ENCODE results near the gene SERHL2. TPM values are rescaled to one million over a fixed set of nuclear protein-coding genes. Genes with fewer than 3 reads are reported as not detected.
"Not testable (repeated sequence)": the region's sequence is repeated elsewhere in the genome, so short reads cannot be mapped to it uniquely, and the experiment has no call there.

The SERHL2 gene
- polyA plus RNA-seq, 3 donors from 2014 or later, result 1.9 TPM; not detected in 2

DNA sequence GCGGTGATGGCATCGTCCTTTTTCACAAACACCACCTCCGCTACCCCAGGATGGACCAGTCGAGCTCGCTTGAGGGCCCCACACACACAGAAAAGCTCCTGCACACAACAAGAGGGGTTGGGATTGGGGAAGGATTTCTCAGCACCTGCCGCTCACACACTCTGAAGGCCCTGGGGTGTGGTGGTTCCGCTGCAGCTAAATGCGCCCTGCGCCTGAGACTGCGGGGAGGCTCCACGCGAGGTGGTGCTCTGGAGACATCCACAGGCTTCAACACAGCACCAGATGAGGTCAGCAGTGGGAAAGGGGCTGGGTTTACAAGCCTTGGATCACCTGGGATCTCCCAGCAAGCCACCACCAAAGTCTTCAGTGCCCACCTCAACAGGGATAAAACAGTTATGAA lies 38.2 kb downstream of the SERHL2 start:
- Mint-ChIP-seq H3K4me3 (no peak overlapping the region), H3K4me1 (peaks cover 0 to 3% of the 10 kb centered on the region in 2 donors), H3K27me3 (ENCODE audit: low read depth in 3 of 3) (peaks cover 0 to 4% (median 2%) of the 10 kb centered on the region in 3 donors), H3K36me3 (peaks cover 0 to 34% (median 17%) of the 10 kb centered on the region in 3 donors), H3K27ac (peak overlapping the region in 1 of 6 donors; percentile 27), H3K9me3 (no peaks in the 10 kb centered on the region)
- no peak for DNase-seq

DNA sequence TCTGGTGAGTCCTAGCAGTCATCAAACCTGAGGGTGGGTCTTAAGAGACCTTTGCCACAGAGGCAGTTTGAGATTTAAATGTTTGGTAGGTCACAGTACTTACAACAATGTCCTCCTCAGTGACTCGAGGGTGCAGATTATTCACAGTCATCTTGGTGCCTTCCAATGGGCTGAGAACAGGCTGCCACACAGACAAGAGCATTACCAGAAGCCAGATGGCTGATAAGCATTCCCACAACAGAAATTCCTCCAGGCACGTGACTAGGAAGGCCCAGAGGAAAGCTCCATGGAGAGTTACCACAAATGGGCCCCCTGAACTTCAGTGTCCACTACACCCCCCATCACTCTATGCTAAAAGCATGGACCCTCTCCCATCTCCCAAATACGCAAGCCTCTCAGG lies 41.7 kb downstream of the SERHL2 start:
- DNase-seq, result no peak
- peaks cover 9% of the 10 kb centered on the region in 2 donors for H3K4me1 Mint-ChIP-seq
- no peak overlapping the region for H3K4me3 Mint-ChIP-seq
- H3K27me3 Mint-ChIP-seq (ENCODE audit: low read depth in 3 of 3), result peaks cover 0 to 2% (median 2%) of the 10 kb centered on the region in 3 donors
- H3K27ac Mint-ChIP-seq, result peak overlapping the region in 1 of 6 donors; percentile 13
- H3K9me3 Mint-ChIP-seq, result no peaks in the 10 kb centered on the region
- H3K36me3 Mint-ChIP-seq, result peaks cover 4 to 35% (median 19%) of the 10 kb centered on the region in 3 donors

DNA sequence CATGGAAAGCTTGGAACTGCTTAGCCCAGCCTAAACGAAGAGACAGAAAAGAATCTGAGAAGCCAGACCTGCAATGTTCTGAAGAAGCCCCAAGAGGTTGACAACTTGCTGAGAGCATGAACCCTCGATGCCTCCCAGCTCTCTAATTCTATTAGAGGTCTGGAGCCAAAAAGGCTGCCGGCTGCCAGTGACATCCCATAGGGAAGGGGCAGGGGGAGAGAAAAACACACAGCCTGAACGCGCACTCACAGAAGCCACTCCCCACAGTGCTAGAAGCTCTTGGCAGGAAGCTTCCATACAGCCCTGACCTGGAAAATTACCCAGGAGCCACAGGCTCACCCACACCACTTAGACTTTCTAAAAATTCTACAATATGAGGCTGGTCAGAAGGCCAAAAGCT lies 42.6 kb downstream of the SERHL2 start:
- H3K27ac Mint-ChIP-seq, result no peak overlapping the region
- peaks cover 4 to 35% (median 19%) of the 10 kb centered on the region in 3 donors for H3K36me3 Mint-ChIP-seq

DNA sequence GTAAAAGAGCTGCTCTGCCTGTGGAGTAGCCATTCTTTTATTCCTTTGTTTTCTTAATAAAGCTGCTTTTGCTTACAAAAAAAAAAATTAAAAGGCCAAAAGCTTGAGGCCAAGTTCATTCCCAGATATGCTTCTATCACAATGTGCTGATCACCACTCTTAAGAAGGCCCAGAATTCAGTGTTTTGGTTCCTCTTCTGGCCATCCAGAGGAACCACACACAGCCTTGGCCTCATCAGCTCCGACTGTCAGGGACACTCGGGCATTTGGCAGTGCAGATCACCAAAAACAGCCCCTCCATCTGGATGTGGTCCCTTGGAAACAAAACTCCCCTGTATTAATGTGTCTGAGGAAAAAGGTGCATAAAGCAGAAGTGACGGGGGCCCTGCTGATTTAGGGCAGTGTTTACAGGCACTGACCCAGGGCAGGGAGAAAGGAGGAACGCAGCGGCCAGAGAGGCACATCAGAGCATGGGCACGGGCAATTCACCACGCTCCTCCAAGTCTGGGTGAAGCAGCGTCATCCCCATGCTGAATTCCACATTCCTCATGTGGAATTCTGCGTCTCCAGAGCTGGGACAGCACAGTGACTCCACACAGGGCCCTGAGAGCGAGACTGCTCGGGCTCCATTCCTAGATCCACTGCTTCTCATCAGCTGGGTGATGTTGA lies 43.2 kb downstream of the SERHL2 start:
- no peak for DNase-seq
- Mint-ChIP-seq H3K4me3 (no peak overlapping the region), H3K27me3 (ENCODE audit: low read depth in 3 of 3) (peaks cover 2 to 4% (median 2%) of the 10 kb centered on the region in 3 donors), H3K27ac (peak overlapping the region in 1 of 6 donors; percentile 39), H3K4me1 (peaks cover 13 to 14% of the 10 kb centered on the region in 2 donors), H3K36me3 (peaks cover 9 to 38% (median 22%) of the 10 kb centered on the region in 3 donors), H3K9me3 (no peaks in the 10 kb centered on the region)

More for the DNA sequence above, 42.6 kb downstream of the SERHL2 start:
- no peak for DNase-seq
- Mint-ChIP-seq H3K4me1 (peaks cover 9% of the 10 kb centered on the region in 2 donors), H3K27me3 (ENCODE audit: low read depth in 3 of 3) (peaks cover 0 to 4% (median 2%) of the 10 kb centered on the region in 3 donors), H3K9me3 (no peaks in the 10 kb centered on the region), H3K4me3 (no peak overlapping the region)

- DNase-seq, result no peak
- H3K4me1 Mint-ChIP-seq, result peaks cover 34 to 59% of the 10 kb centered on the region in 2 donors
- no peak overlapping the region for H3K4me3 Mint-ChIP-seq
- no peaks in the 10 kb centered on the region for H3K9me3 Mint-ChIP-seq
- H3K27ac Mint-ChIP-seq, result no peak overlapping the region
- H3K27me3 Mint-ChIP-seq (ENCODE audit: low read depth in 3 of 3), result peaks cover 2 to 5% (median 5%) of the 10 kb centered on the region in 3 donors
- H3K36me3 Mint-ChIP-seq, result peaks cover 9 to 36% (median 22%) of the 10 kb centered on the region in 3 donors
Measured at GRCh38 chr22:42601879-42602465, 48.2 kb downstream of the SERHL2 start.

GRCh38 chr22:42602470-42602869 lies 48.7 kb downstream of the SERHL2 start:
- H3K4me1 Mint-ChIP-seq, result peaks cover 35 to 59% of the 10 kb centered on the region in 2 donors
- peaks cover 2 to 5% (median 5%) of the 10 kb centered on the region in 3 donors for H3K27me3 Mint-ChIP-seq (ENCODE audit: low read depth in 3 of 3)
- no peak overlapping the region for H3K4me3 Mint-ChIP-seq
- peaks cover 9 to 31% (median 22%) of the 10 kb centered on the region in 3 donors for H3K36me3 Mint-ChIP-seq
- no peak for DNase-seq
- peak overlapping the region in 2 of 6 donors; percentile 39 to 45 for H3K27ac Mint-ChIP-seq
- H3K9me3 Mint-ChIP-seq, result no peaks in the 10 kb centered on the region

DNA sequence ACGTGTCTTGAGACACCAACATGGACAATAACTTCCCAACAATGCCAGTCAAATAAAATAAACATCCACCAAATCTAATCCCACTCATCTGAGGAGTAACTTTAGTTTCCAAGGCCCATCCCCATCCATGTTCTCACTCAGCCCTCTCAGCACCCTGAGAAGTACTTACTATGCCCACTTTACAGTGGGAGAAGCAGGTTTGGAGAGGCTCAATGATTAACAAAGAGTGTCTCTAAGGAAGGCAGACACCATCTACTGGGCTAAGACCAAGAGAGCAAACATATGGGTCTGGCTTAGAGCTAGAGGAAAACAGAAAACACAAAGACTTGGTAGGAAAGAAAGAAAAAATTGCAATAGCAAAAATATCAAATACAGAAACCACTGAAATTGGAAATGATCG lies 49.7 kb downstream of the SERHL2 start:
- H3K27ac Mint-ChIP-seq, result no peak overlapping the region
- H3K4me3 Mint-ChIP-seq, result no peak overlapping the region
- no peak for DNase-seq
- no peaks in the 10 kb centered on the region for H3K9me3 Mint-ChIP-seq
- peaks cover 9 to 31% (median 22%) of the 10 kb centered on the region in 3 donors for H3K36me3 Mint-ChIP-seq
- H3K4me1 Mint-ChIP-seq, result peaks cover 36 to 64% of the 10 kb centered on the region in 2 donors
- H3K27me3 Mint-ChIP-seq (ENCODE audit: low read depth in 3 of 3), result peaks cover 2 to 5% (median 5%) of the 10 kb centered on the region in 3 donors

- H3K4me1 Mint-ChIP-seq, result peaks cover 41 to 68% of the 10 kb centered on the region in 2 donors
- H3K36me3 Mint-ChIP-seq, result peaks cover 8 to 25% (median 17%) of the 10 kb centered on the region in 3 donors
- DNase-seq, result no peak
- H3K27me3 Mint-ChIP-seq (ENCODE audit: low read depth in 3 of 3), result peaks cover 2 to 5% (median 5%) of the 10 kb centered on the region in 3 donors
- H3K27ac Mint-ChIP-seq, result peak overlapping the region in 1 of 6 donors; percentile 45
- no peak overlapping the region for H3K4me3 Mint-ChIP-seq
- no peaks in the 10 kb centered on the region for H3K9me3 Mint-ChIP-seq
Measured at GRCh38 chr22:42604403-42604802, 50.6 kb downstream of the SERHL2 start.

- not testable (repeated sequence) for H3K9me3 Mint-ChIP-seq; DNase-seq; H3K27me3 Mint-ChIP-seq (ENCODE audit: low read depth in 3 of 3); H3K27ac Mint-ChIP-seq; H3K4me3 Mint-ChIP-seq
- H3K4me1 Mint-ChIP-seq, result peaks cover 54 to 77% of the 10 kb centered on the region in 2 donors
- peaks cover 0 to 12% (median 5%) of the 10 kb centered on the region in 3 donors for H3K36me3 Mint-ChIP-seq
Measured at GRCh38 chr22:42607641-42608040, 53.9 kb downstream of the SERHL2 start.

- Mint-ChIP-seq H3K27ac (no peak overlapping the region), H3K9me3 (no peaks in the 10 kb centered on the region)
Measured at GRCh38 chr22:42608136-42608822, 54.5 kb downstream of the SERHL2 start.

GRCh38 chr22:42608823-42609361 lies 55.1 kb downstream of the SERHL2 start:
- H3K4me1 Mint-ChIP-seq, result peaks cover 60 to 77% of the 10 kb centered on the region in 2 donors
- no peak overlapping the region for H3K27ac Mint-ChIP-seq
- DNase-seq, result no peak
- peaks cover 0 to 4% (median 3%) of the 10 kb centered on the region in 3 donors for H3K36me3 Mint-ChIP-seq
- H3K4me3 Mint-ChIP-seq, result no peak overlapping the region
- no peaks in the 10 kb centered on the region for H3K9me3 Mint-ChIP-seq
- peaks cover 0 to 8% (median 4%) of the 10 kb centered on the region in 3 donors for H3K27me3 Mint-ChIP-seq (ENCODE audit: low read depth in 3 of 3)

More at GRCh38 chr22:42608136-42608822, 54.5 kb downstream of the SERHL2 start:
- Mint-ChIP-seq H3K4me1 (peaks cover 56 to 77% of the 10 kb centered on the region in 2 donors), H3K36me3 (peaks cover 0 to 6% (median 4%) of the 10 kb centered on the region in 3 donors), H3K4me3 (no peak overlapping the region), H3K27me3 (ENCODE audit: low read depth in 3 of 3) (peaks cover 0 to 6% (median 3%) of the 10 kb centered on the region in 3 donors)
- no peak for DNase-seq

DNA sequence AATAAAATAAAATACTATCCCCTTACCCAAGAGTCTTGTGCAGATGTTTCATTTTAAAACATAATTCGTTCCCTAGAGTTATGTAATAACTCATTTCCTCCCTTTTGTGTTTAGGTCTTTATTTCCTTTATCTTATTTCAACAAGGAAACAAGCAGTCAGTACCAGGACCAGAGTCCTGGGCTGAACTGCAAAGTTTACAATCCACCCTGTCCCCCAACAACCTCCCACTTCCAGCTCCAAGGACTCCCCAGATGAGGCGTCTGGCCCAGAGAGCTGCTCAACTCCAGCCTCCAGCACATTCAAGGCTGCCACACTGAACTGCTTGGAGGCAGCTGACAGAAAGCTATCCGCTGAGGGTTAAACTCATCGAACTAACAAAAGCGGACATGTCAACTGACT lies 56.4 kb downstream of the SERHL2 start:
- Mint-ChIP-seq H3K4me1 (peaks cover 62 to 73% of the 10 kb centered on the region in 2 donors), H3K27me3 (ENCODE audit: low read depth in 3 of 3) (peaks cover 7 to 18% (median 10%) of the 10 kb centered on the region in 3 donors), H3K27ac (peak overlapping the region in 2 of 6 donors; percentile 32 to 71), H3K4me3 (no peak overlapping the region), H3K9me3 (no peaks in the 10 kb centered on the region), H3K36me3 (peaks cover 0 to 4% (median 3%) of the 10 kb centered on the region in 3 donors)
- DNase-seq, result no peak

- H3K36me3 Mint-ChIP-seq, result peaks cover 0 to 4% (median 3%) of the 10 kb centered on the region in 3 donors
Measured at GRCh38 chr22:42611051-42611450, 57.3 kb downstream of the SERHL2 start.

More at GRCh38 chr22:42611051-42611450, 57.3 kb downstream of the SERHL2 start:
- no peaks in the 10 kb centered on the region for H3K9me3 Mint-ChIP-seq
- H3K4me3 Mint-ChIP-seq, result peak overlapping the region in 1 of 5 donors; percentile 13
- no peak for DNase-seq
- H3K4me1 Mint-ChIP-seq, result peaks cover 65 to 73% of the 10 kb centered on the region in 2 donors
- peak overlapping the region in 2 of 6 donors; percentile 30 to 43 for H3K27ac Mint-ChIP-seq
- H3K27me3 Mint-ChIP-seq (ENCODE audit: low read depth in 3 of 3), result peaks cover 11 to 24% (median 16%) of the 10 kb centered on the region in 3 donors
